ENCODE data around the gene MRPS34. TPM values are rescaled to one million over a fixed set of nuclear protein-coding genes. Genes with fewer than 3 reads are reported as not detected.

Gene MRPS34
- total and polyA plus RNA-seq, 7 donors, result 56.3 to 172 (median 75.1) TPM

DNA sequence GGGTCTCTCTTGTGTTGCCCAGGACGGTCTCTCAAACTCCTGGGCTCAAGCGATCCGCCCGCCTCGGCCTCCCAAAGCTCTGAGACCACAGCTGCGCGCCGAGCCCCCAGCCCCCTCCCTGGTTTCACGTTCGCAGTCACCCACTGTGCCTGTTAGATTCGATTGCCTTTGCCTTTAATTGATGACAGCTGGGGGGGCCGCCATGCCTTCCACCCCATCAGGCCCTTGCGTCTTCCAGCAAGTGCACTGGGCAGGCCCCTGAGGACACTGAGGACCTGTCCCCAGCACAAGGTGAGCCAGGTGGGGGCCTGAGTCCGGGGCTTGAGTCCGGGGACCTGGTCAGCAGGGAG, 17.3 kb upstream of the MRPS34 start:
- DNase-seq (no peak), ATAC-seq (no peak)
- peaks cover 0 to 57% of the 10 kb centered on the region in 2 donors for H3K36me3 ChIP-seq (ENCODE audit: insufficient read depth in 1 of 2, low read depth in 1 of 2)
- no peaks in the 10 kb centered on the region for H3K9me3 ChIP-seq
- no peak overlapping the region for H3K27ac ChIP-seq
- 90 to 93% (median 90%) methylated on average over 13 to 15 of the region's 15 CpGs for WGBS, 3 donors
- H3K27me3 ChIP-seq (ENCODE audit: insufficient read depth in 3 of 3, low read length in 2 of 3), result no peaks in the 10 kb centered on the region
- intact Hi-C loops (cut with DNase I), result no loop called here
- no peak overlapping the region for H3K4me3 ChIP-seq
- peaks cover 2% of the 10 kb centered on the region for H3K4me1 ChIP-seq
- TF ChIP-seq, protein P1, sequence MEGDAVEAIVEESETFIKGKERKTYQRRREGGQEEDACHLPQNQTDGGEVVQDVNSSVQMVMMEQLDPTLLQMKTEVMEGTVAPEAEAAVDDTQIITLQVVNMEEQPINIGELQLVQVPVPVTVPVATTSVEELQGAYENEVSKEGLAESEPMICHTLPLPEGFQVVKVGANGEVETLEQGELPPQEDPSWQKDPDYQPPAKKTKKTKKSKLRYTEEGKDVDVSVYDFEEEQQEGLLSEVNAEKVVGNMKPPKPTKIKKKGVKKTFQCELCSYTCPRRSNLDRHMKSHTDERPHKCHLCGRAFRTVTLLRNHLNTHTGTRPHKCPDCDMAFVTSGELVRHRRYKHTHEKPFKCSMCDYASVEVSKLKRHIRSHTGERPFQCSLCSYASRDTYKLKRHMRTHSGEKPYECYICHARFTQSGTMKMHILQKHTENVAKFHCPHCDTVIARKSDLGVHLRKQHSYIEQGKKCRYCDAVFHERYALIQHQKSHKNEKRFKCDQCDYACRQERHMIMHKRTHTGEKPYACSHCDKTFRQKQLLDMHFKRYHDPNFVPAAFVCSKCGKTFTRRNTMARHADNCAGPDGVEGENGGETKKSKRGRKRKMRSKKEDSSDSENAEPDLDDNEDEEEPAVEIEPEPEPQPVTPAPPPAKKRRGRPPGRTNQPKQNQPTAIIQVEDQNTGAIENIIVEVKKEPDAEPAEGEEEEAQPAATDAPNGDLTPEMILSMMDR (IDR thresholded peaks at IDR 0.05), result no peak

DNA sequence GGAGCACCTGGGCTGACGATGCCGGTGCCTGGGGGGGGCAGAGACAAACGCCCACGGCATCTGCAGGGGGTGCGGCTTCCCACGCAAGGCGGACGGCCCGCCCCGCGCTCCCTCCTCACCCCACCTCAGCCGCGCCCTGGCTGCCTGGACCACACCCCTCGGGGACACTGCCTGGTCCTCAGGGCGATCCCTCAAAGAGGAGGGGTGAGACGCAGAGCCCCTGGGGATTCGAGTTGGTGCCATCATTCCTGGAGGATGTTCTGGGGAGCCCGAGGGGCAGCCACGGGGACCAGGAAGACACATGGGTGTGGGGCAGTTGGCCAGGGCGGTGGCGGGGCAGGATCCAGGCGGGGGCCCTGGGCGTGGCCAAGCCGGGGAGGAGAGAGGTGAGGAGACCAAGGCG, 16.7 kb upstream of the MRPS34 start:
- Histone ChIP-seq H3K27me3 (ENCODE audit: insufficient read depth in 3 of 3, low read length in 2 of 3) (no peaks in the 10 kb centered on the region), H3K9me3 (no peaks in the 10 kb centered on the region), H3K4me3 (no peak overlapping the region), H3K36me3 (ENCODE audit: insufficient read depth in 1 of 2, low read depth in 1 of 2) (peaks cover 0 to 57% of the 10 kb centered on the region in 2 donors), H3K4me1 (peaks cover 4% of the 10 kb centered on the region), H3K27ac (no peak overlapping the region)
- WGBS, 3 donors, result 84 to 87% (median 86%) methylated on average over 23 to 25 of the region's 25 CpGs
- ATAC-seq, result no peak
- TF ChIP-seq, protein P1 (IDR thresholded peaks at IDR 0.05), result no peak
- DNase-seq, result no peak
- intact Hi-C loops (cut with DNase I), result no loop called here

DNA sequence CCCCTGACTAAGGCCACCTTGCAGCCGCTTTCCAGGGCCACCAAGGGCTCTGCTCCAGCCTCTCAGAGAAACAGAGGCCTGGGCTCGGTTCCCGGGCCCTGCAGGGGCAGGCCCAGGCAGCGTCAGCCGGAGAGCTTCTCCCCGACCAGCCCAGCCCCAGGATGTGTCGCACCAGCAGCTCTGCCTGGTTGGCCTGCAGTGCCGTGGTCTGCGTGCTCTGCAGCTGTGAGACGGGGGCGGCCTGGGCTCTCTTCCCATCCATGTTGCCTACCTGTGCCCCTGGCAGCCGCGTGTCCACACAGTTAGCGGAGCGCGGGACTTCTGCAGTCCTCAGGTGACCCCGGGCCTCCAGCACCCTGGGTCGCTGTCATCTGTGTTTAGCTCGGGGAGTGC, 15.8 kb upstream of the MRPS34 start:
- intact Hi-C loops (cut with DNase I), result no loop called here
- H3K27ac ChIP-seq, result no peak overlapping the region
- peaks cover 0 to 57% of the 10 kb centered on the region in 2 donors for H3K36me3 ChIP-seq (ENCODE audit: insufficient read depth in 1 of 2, low read depth in 1 of 2)
- DNase-seq (peak in 1 of 2 donors; percentile 12), ATAC-seq (no peak)
- WGBS, 3 donors, result 62 to 73% (median 69%) methylated on average over 18 to 19 of the region's 19 CpGs
- TF ChIP-seq, protein P1 (IDR thresholded peaks at IDR 0.05), result no peak
- no peaks in the 10 kb centered on the region for H3K27me3 ChIP-seq (ENCODE audit: insufficient read depth in 3 of 3, low read length in 2 of 3)
- no peaks in the 10 kb centered on the region for H3K9me3 ChIP-seq
- H3K4me1 ChIP-seq, result peaks cover 10% of the 10 kb centered on the region
- H3K4me3 ChIP-seq, result no peak overlapping the region

DNA sequence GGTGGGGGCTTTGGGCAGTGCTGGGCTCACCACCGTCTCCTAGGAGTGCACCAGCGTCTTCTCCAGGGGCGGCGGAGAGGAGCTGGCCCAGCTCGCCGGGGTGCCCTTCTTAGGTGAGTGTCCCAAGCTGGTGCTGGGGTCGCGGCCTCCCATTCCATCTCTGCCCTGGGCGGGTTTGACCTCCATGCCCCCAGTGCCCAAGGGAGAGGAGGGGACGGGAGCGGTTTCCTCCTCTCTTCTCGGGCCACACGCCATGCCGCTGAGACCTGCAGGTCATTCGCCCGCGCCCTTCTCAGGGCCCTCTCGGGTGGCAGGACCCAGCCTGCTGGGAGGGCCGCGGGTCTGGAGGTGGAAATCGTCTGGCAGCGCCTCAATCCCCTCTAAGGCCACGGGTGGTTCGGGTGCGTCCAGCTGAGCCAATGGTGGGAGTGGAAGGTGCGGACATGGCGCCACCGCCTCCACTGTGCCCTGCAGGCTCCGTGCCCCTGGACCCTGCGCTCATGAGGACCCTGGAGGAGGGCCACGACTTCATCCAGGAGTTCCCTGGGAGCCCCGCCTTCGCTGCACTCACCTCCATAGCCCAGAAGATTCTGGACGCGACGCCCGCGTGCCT, 15.3 kb upstream of the MRPS34 start:
- TF ChIP-seq, protein P1 (IDR thresholded peaks at IDR 0.05), result no peak
- Histone ChIP-seq H3K27ac (no peak overlapping the region), H3K4me1 (peaks cover 12% of the 10 kb centered on the region), H3K36me3 (ENCODE audit: insufficient read depth in 1 of 2, low read depth in 1 of 2) (peaks cover 0 to 57% of the 10 kb centered on the region in 2 donors), H3K27me3 (ENCODE audit: insufficient read depth in 3 of 3, low read length in 2 of 3) (no peaks in the 10 kb centered on the region), H3K9me3 (no peaks in the 10 kb centered on the region), H3K4me3 (no peak overlapping the region)
- ATAC-seq (no peak), DNase-seq (peak in 1 of 2 donors; percentile 13)
- WGBS, 3 donors, result 88 to 93% (median 89%) methylated on average over 31 to 38 of the region's 38 CpGs
- intact Hi-C loops (cut with DNase I), result no loop called here
